NCI-H1417 (cell line): ENCODE measurements around the gene GSK3A.

Experiments
- DNase-seq, 3 experiments: peaks; one replicate each; lab custom pipeline; 2025; lab: John Stamatoyannopoulos, UW

Gene GSK3A

DNA sequence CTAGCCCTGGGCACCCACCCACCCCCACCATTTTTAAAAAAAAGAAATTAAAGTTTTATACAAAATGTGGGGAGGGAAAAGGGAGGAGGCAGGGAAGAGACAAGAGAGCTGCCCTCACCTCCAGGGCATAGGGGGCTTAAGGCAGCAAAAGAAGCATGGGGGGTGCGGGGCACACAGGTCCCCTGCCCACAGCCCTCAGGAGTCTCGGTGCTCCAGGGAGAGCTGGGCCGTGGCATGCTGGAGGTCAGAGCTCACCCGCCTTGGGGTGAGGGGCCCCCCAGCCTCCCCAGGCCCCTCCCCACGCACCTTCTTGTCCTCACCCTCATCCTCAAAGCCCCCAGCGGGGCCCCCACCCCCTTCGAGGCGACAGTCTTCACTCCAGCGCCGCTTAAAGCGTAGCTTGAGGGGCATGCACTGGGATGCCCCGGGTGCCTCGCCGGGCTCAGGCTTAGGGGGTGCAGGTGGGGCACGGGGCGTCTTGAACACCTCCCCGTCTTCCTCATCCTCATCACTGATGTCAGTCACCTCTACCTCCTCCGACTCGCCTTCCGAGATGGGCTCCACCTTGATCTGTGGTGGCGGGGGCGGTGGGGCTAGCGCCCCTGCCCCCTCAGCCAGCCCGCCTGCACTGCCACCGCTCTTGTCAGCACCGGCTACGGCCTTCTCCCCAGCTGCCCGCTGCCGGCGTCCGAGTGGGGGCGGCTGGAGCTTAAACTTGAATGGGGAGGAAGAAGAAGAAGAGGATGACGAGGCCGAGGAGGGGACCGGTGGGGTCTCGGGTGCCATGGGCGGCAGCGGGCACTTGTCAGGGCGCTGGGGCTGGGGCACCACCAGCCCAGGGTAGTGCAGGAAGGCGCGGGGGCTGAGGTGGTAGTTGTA is 6.1 kb upstream of the GSK3A start:
- DNase-seq, result no peak

DNA sequence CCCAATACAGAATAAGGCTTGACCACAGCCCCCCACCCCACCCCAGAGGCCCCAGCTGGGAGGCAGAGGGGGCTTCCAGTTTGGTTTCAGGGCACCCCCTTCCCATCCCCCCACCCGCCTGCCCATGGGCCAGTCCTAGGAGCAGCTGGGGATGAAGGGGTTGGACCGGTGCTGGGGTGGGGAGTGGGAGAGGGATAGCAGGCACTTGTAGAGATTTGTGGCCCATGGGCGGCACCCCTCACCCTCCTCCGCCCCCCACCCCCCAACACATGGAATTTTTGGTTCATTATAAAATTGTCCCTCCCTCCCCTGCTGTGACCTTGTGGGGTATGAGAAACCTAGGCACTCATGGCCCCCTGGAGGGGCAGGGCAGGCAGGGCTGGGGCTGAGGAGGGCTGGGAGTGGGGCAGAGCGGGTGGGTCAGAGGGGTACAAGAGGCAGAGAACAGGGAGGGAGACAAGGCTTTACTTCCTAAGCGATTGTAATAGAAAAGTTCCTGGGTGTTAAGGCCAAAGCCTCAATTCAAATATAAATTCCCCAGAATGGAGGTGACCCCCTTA is 5.3 kb upstream of the GSK3A start:
- no peak for DNase-seq

DNA sequence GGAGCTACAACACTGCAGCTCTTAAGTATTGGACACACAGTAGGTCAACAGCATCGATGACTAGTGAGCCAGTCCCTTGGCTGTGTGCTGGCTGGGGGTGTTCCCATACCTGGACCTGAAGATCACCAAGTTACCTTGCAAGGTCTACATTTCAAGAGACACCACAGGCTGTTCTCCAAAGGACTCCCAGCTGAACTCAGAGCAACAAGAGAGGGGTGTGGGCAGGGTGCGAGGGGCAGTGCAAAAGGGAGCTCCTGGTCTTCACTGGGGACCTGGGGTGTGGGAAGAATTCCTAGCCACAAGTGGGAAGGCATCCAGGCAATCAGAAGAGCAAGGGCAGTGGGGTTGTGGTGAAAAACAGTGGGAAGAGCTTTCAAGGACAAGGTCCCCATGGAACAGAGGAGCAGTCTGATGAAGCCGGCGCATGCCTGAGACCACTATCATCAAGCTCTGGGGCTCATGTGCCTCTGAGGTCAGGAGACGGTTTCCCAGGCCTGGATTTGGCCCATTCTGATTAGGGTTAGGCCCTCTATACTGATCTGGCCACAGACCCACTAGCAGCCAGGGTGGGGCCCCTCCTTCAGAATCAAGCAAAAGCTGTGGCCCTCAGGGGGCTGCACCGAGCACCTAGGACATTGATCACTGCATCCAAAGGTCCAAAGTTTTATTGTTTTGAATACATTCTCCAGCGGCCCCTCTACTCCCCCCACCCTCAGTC is 4.7 kb upstream of the GSK3A start:
- DNase-seq, result no peak

DNA sequence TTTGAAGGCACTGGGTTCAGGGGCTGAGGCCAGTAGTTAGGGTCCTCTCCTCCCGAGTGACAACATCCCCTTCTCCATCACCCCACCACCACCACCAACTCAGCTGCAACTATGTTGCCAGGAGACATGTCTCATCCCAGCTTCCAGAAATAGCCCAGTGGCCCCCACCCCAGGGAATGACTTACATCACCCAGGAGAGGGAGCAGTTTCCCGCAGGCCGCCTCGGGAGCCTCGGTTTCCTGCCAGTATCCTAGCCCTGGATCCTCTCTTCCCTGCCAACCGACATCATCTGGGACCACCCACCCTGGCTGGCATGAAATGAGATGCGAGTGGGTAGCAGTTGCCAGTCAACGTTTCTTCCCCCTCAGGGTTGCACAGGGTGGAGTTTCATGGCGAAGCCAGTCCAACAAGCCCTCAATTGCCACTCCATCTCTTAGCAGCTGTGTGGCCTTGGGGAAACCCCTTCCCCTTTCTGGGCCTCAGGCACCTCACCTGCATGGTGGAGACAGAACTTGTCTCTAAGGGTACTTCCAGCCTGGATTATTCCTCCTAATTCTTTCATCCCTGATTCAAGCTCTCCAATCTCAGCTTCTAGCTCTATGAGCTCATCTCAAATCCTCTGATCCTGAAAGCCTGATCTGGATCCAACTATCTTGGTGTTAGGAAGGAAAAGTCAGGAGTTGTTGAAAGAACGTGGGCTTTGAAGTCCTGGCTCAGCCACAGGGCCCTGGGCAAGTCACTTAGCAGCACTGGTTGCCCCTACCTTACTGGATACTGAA is 3.9 kb upstream of the GSK3A start:
- DNase-seq, result peak; percentile 5 to 39 (median 28)

GRCh38 chr19:42245231-42245630 is 2.8 kb upstream of the GSK3A start:
- no peak for DNase-seq

DNA sequence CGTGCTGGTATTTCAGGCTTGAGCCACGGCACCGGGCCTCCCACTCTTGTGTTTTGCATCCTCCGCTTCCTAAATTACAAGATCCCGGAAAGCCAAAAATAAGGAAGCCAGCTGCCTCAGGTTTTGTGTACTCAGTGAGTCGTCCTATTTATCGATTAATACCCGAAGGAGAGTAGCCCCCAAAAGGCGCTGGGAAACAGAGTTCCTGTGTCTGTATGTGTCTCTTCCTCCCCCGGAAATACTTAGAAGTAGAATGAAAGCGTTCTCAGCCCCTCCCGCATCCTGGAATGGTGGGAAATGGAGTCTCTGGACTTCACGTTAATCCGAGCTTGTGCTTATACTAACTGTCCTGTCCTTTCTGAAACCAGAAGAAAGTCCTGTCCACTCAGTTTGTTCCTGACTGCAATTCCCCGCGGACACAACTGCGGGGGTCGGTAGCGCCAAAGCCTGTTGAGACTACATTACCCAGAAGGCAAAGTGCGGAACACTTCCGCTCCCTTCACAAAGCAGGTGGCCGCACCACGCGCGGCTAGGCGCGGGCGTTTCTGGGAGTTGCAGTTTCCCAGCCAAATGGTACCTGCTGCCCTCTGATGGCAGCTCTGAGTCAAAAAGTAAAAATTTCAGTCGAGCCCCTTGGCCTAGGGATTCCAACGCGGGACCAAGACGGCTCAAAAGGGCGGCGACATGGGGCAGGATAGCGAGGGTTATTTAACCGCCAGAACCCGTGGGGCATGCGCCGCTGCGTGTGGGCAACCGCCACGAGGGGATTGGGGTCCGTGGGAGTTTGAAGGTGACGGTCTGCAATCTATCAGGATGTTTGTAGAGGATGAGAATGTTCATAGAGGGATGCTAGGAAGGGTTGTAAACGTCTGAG is 2.2 kb upstream of the GSK3A start:
- peak; percentile 89 to 96 (median 93) for DNase-seq

DNA sequence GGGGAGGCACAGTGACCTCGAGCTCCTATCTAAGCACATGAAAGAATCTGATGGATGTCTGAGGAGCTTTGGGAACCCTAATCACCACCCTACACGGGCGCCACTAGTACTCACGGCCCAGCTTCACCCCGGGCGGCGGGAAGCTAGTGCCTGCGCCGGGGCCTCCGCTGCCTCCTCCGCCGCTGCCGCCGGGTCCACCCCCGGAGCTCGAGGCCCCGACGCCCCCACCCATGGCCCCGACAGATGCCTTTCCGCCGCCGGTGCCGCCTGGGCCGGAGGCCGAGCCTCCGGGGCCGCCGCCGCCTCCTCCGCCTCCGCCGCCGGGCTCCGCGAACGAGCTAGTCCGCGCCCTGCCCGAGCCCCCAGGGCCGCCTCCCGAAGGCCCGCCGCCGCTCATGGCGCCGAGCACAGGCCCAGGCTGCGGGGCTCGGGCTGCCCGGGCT is 312 bp downstream of the GSK3A start:
- DNase-seq, result peak in 2 of 3 experiments; percentile 30 to 41

GRCh38 chr19:42241279-42241678 is 1.1 kb downstream of the GSK3A start:
- no peak for DNase-seq

DNA sequence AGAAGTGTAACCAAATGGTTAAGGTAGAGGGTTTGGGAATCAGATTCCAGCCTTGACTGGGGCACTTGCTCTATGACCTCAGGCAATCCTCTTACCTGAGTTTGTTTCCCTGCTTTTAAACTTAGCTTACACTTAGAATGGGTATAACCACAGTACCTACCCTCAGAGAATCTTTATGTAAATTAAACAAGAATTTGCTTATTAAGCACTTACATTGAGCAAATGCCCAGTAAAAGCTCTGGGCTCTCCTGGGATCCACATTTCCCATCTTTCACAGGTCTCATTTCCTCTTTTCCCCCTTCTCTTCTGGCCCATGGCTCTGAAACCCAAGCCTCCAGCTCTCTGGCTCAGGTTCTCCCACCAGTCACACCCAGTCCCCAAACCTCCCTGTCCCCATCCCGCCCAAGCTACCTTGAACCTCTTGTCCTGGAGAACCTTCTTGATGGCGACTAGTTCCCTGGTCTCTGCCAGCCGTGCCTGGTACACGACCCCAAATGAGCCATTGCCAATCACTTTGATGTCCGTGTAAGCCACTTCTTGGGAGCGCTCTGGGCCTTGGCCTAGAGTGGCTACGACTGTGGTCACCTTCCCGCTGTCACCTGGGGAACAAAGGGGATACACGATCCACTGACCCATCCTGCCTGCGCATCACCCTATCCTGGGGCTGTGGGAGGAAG is 2.7 kb downstream of the GSK3A start:
- DNase-seq, result no peak

- no peak for DNase-seq
Measured at GRCh38 chr19:42235181-42235580, 7.2 kb downstream of the GSK3A start.

DNA sequence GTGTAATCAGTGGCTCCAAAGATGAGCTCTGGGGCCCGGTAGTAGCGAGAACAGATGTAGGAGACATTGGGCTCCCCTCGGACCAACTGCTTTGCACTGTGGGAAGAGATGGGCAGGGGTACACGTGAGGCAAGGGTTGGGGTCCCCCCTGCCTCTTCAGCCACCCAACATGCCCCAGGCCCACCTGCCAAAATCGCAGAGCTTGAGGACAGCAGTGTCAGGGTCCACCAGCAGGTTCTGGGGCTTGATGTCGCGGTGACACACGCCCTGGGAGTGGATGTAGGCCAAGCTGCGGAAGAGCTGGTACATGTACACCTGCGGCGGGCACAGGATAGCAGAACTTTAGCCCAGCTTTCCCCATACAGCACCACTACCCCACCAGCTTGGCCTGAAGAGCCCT is 8.0 kb downstream of the GSK3A start:
- DNase-seq, result no peak

DNA sequence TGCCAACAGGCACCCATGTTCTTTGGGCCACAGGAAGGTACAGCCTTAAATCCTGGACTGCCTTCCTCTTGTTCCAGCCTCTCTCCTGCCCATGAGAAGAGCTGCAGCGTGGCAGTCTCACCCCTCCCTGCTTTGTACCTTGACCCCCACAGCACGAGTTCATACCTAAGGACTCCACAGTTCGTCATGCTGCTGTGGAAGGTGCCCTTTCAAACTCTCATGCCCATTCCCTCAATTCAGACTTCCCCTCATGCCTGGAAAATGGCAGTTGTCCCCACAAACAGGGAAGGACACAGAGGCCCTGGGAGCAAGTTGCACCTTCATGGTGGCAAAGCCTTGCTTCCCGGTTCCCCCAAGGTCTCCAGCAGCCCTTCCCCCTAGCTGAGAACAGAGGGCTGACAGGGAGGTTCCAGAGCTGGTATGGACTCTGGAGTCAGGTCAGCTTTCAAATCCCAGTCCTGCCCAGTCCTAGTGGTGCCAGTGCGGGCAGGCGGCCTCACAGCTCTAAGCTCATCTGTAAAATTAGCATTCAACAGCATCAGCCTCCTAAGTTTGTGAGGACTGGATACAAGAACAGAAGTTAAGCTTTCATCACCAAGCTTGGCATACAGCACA is 8.6 kb downstream of the GSK3A start:
- no peak for DNase-seq

- peak in 1 of 3 experiments; percentile 12 for DNase-seq
Measured at GRCh38 chr19:42233106-42233505, 9.3 kb downstream of the GSK3A start.

- no peak for DNase-seq
Measured at GRCh38 chr19:42232435-42232834, 10.0 kb downstream of the GSK3A start.

DNA sequence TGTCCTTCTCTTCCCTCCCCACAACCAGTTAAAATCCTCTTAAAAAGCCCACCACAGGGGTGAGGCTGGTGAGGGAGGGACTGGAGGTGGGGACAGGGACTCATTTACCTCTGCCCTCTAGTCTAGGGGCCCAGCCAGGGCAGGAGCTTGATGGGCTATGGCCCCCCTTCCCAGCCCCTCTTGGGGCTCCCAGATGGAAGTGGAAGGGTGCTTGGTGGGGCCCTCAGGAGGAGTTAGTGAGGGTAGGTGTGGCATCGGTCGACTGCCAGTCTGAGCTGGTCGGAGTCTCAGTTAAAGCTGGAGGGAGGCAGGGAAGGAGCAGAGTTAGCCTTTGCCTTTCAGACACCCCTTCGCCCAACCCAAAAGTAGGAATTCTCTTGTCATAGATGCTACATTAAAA is 11.8 kb downstream of the GSK3A start:
- DNase-seq, result no peak

DNA sequence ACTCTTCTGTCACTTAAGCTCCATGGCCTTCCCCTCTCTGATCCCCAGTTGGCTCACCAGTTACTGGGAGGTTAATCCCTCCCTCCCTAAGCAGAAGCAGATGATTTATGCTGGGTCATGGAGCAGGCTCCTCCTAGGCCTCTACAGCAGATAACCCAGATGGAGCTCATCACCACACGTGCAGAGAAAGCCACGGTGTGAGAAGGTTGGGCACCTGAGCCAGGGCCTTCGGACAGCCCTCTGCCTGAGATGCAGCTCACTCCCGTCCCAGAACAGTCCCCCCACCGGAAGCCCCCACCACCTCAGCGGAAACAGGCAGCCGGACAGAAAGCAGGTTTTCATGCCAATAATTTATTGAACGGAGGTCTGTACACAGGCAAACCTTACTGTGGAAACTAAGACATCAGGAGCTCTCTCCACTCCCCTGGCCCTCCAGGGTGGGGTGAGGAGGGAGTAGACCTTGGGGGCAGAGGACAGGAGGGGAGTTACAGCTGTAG is 12.5 kb downstream of the GSK3A start:
- no peak for DNase-seq

DNA sequence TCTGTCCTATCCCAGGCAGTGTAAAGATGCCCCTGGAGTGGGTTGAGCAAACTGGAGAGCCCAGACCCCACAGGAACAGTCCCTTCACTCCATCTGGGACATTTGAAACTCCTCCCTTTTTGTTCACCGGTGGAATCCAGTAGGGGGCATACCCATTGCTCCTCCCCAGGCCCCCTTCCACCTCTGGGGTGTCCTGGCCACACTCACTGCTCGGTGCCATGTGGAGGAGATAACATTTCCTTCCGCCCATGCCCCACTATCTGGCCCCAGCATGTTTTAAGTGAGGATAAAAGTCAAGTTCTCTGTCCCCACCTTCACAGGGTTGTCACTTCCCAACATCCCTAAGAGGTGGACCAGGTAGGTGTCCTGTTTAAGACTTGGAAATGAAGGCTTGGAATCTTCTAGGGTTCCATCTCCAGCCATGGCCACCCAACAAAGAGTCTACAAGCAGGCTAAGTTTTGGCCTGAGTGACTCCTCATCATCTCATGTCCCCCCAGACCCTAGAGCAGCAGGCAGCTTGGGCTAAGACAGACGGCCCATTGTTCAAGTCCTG is 13.0 kb downstream of the GSK3A start:
- DNase-seq, result no peak

DNA sequence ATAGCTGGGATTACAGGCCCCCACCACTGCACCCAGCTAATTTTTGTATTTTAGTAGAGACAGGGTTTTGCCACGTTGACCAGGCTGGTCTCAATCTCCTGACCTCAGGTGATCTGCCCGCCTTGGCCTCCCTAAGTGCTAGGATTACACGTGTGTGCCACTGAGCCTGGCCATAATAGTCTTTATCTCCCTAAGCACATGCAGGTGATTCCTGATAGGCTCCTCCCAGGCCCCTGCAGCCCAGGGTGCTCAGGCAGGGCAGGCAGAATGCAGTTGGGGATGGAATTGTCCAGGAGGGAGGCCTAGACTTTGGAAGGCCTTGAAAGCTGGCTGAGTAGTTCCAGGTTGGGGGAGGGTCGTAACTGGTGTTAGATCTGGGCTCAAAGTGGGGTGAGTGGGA is 13.8 kb downstream of the GSK3A start:
- no peak for DNase-seq

- no peak for DNase-seq
Measured at GRCh38 chr19:42226886-42227285, 15.5 kb downstream of the GSK3A start.
